Breast epithelium (tissue), 4 donors: ENCODE measurements around the gene PIK3R2. TPM values are rescaled to one million over a fixed set of nuclear protein-coding genes. Genes with fewer than 3 reads are reported as not detected.
"Not testable (repeated sequence)": the region's sequence is repeated elsewhere in the genome, so short reads cannot be mapped to it uniquely, and the experiment has no call there.

Source experiments
- DNase-seq, 2 donors: peaks; one replicate each; pipeline ENCODE4 v3.0.0-alpha.2; 2019; ENCODE audit warnings: low spot score in 2 of 2
- H3K27ac ChIP-seq, 2 donors: fragments of 200-600 bp; sonication (generic) in 1 of 2; one replicate each; pipeline ENCODE4 v1.5.1; 2016 to 2019; ENCODE audit warnings: mild to moderate bottlenecking in 1 of 2
- H3K27me3 ChIP-seq, 2 donors: fragments of 200-600 bp; sonication (generic) in 1 of 2; one replicate each; pipeline versions ENCODE4 v1.5.1 to v1.6.0; 2017 to 2019; ENCODE audit warnings: control low read depth in 1 of 2, mild to moderate bottlenecking in 1 of 2
- H3K36me3 ChIP-seq: fragments of 200-600 bp; one replicate; pipeline ENCODE4 v1.5.1; 2019
- H3K4me1 ChIP-seq, 2 donors: fragments of 200-600 bp; sonication (generic); one replicate each; pipeline ENCODE4 v1.5.1; 2016 to 2019; ENCODE audit warnings: control low read depth in 1 of 2
- H3K4me3 ChIP-seq, 3 donors: fragments of 200-600 bp; sonication (generic); 1 replicate in 2 of 3; 2 replicates in 1 of 3; pipeline ENCODE4 v1.5.1; 2016 to 2019; ENCODE audit warnings: mild to moderate bottlenecking in 3 of 3, moderate library complexity in 2 of 3
- H3K9me3 ChIP-seq, 2 donors: fragments of 200-600 bp; sonication (generic) in 1 of 2; one replicate each; pipeline ENCODE4 v1.5.1; 2016 to 2019; ENCODE audit warnings: control low read depth in 1 of 2
- POLR2A ChIP-seq: fragments of 450-650 bp; IDR thresholded peaks from one replicate; pipeline ENCODE4 v1.6.1; 2016; ENCODE audit warnings: antibody characterized with exemption, mild to moderate bottlenecking, moderate library complexity
- POLR2AphosphoS5 ChIP-seq, 3 donors: sonication (generic); formaldehyde crosslinking; IDR thresholded peaks; one replicate each; pipeline ENCODE4 v1.6.1; 2017; ENCODE audit warnings: antibody characterized with exemption in 3 of 3
- intact Hi-C: fragments of 100-400 bp; cut with DNase I; formaldehyde crosslinking; loops from one replicate; pipeline ENCODE4 v1.15.1; 2023; ENCODE audit warnings: low total_unique reads
- total RNA-seq, 3 donors: library from RNA; depleted of rRNA; stranded (reverse); fragments of >200 nt; gene quantifications; one replicate each; pipeline ENCODE4 v1.1.0, GENCODE V29; 2016
- TF ChIP-seq, protein P1 (sequence below), 3 donors: fragments of 450-650 bp; IDR thresholded peaks; one replicate each; pipeline ENCODE4 v1.5.1; 2016 to 2017; ENCODE audit warnings: antibody characterized with exemption in 3 of 3, mild to moderate bottlenecking in 3 of 3, moderate library complexity in 3 of 3

Gene PIK3R2
- 10 to 100 TPM in 1 of 3 donors, 1 to 10 TPM in 2; 8.6 to 12.1 (median 8.8) TPM for total RNA-seq

DNA sequence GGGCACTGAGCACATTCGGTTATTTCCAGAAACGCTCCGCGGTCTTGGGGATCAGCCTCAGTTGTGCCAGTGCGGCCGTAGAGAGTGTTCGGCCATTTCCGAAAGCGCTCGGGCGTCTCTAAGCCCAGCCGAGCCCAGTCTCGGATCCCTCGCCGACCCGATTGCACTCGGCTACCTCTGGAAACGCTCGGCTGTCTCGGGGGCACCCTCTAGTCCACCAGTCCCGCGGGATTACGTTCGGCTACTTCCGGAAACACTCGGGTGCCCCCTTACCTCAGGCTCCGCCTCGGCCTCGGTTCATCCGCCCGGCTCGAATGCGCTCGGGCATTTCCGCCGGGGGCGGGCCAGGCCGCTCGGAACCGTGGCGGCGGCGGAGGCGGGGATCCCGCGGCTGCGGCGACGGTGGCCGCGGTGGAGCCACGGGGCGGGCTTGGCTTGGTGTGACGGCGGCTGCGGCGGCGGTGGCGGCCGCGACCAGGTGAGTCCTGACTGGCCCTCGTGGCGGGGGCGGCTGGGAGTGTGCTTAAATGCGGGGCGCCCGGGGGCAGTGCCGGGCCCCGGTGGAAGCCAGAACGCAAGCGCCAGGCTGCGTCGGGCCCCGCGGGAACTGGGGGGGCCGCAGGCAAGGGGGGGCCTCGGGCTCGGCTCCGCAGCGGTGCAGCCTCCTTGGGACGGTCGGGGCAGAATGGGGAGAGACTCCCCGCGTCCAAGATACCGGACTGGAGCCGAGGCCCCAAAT is at the start of gene PIK3R2:
Gene PIK3R2, plus strand, starts transcription at position 347 of the 739 bp plus-strand sequence. CDS start 2,717 bp downstream, outside the sequence.
- Histone ChIP-seq H3K36me3 (no peaks in the 10 kb centered on the region), H3K4me3 (peak within 1 kb of the TSS; percentile 73 to 95 (median 90)), H3K27me3 (no peaks in the 10 kb centered on the region), H3K9me3 (no peaks in the 10 kb centered on the region), H3K27ac (peak within 1 kb of the TSS; percentile 92 to 93), H3K4me1 (peaks cover 20 to 30% of the 10 kb centered on the region in 2 donors)
- no peak for TF ChIP-seq POLR2A
- peak; percentile 99 to 100 for DNase-seq
- intact Hi-C loops = no loop called here

- H3K27me3 ChIP-seq = no peaks in the 10 kb centered on the region
- intact Hi-C loops = no loop called here
- H3K36me3 ChIP-seq = no peaks in the 10 kb centered on the region
- H3K4me1 ChIP-seq = peaks cover 0 to 3% of the 10 kb centered on the region in 2 donors
- peak overlapping the region; percentile 18 to 64 (median 50) for H3K4me3 ChIP-seq
- H3K27ac ChIP-seq = peak overlapping the region; percentile 65 to 77
- no peaks in the 10 kb centered on the region for H3K9me3 ChIP-seq
- no peak for DNase-seq
- TF ChIP-seq POLR2A (no peak), POLR2AphosphoS5 (IDR thresholded peaks at IDR 0.05) (no peak)
- TF ChIP-seq, protein P1, sequence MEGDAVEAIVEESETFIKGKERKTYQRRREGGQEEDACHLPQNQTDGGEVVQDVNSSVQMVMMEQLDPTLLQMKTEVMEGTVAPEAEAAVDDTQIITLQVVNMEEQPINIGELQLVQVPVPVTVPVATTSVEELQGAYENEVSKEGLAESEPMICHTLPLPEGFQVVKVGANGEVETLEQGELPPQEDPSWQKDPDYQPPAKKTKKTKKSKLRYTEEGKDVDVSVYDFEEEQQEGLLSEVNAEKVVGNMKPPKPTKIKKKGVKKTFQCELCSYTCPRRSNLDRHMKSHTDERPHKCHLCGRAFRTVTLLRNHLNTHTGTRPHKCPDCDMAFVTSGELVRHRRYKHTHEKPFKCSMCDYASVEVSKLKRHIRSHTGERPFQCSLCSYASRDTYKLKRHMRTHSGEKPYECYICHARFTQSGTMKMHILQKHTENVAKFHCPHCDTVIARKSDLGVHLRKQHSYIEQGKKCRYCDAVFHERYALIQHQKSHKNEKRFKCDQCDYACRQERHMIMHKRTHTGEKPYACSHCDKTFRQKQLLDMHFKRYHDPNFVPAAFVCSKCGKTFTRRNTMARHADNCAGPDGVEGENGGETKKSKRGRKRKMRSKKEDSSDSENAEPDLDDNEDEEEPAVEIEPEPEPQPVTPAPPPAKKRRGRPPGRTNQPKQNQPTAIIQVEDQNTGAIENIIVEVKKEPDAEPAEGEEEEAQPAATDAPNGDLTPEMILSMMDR (IDR thresholded peaks at IDR 0.05) = no peak
These were observed 48.2 kb upstream of the PIK3R2 start for GRCh38 chr19:18104793-18105131.

DNA sequence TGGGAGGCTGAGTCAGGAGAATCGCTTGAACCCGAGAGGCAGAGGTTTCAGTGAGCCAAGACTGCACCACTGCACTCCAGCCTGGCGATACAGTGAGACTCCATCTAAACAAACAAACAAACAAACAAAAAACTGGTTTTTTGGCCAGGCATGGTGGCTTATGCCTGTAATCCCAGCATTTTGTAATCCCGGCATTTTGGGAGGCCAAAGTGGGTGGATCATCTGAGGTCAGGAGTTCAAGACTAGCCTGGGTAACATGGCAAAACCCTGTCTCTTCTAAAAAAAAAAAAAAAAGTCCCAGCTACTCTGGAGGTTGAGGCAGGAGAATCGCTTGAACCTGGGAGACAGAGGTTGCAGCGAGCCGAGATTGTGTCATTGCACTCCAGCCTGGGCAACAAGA is 47.7 kb upstream of the PIK3R2 start:
- DNase-seq, H3K9me3 ChIP-seq, H3K27ac ChIP-seq, intact Hi-C loops, H3K4me1 ChIP-seq, H3K36me3 ChIP-seq, H3K4me3 ChIP-seq, H3K27me3 ChIP-seq: not testable (repeated sequence)

- Histone ChIP-seq H3K27me3 (no peaks in the 10 kb centered on the region), H3K4me1 (peaks cover 0 to 7% of the 10 kb centered on the region in 2 donors), H3K27ac (no peak overlapping the region), H3K36me3 (no peaks in the 10 kb centered on the region), H3K9me3 (no peaks in the 10 kb centered on the region), H3K4me3 (no peak overlapping the region)
- DNase-seq = no peak
- intact Hi-C loops = no loop called here
- TF ChIP-seq POLR2A = no peak
- TF ChIP-seq, protein P1 (IDR thresholded peaks at IDR 0.05) = no peak
- TF ChIP-seq POLR2AphosphoS5 (IDR thresholded peaks at IDR 0.05) = no peak
These were observed 45.7 kb upstream of the PIK3R2 start for GRCh38 chr19:18107235-18107634.

DNA sequence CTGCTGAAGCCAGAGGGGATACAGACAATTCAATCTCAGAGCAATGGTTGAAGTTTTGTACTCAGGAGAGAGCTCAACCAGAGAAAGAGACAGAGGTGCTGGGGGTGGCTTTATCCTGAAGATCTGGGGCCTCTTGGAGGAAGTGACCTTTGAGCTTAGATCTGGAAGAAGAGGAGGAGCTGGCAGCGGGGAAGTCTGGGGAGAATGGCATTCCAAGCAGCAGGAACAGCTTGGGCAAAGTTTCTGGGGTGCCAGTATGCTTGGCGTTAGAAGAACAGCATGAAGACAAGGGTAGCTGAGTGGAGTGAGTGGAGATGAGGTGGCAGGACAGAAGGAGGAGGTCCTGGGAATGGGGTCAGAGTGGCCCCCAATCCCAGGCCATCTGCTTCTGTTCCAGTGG is 44.1 kb upstream of the PIK3R2 start:
- intact Hi-C loops = no loop called here
- Histone ChIP-seq H3K27ac (no peak overlapping the region), H3K4me1 (peaks cover 0 to 7% of the 10 kb centered on the region in 2 donors), H3K4me3 (no peak overlapping the region), H3K36me3 (no peaks in the 10 kb centered on the region), H3K9me3 (no peaks in the 10 kb centered on the region), H3K27me3 (no peaks in the 10 kb centered on the region)
- no peak for DNase-seq
- TF ChIP-seq, protein P1 (IDR thresholded peaks at IDR 0.05) = no peak
- TF ChIP-seq POLR2A (no peak), POLR2AphosphoS5 (IDR thresholded peaks at IDR 0.05) (no peak)

GRCh38 chr19:18109341-18109732 is 43.6 kb upstream of the PIK3R2 start:
- H3K4me3 ChIP-seq = peak overlapping the region; percentile 56 to 92 (median 74)
- peaks cover 0 to 7% of the 10 kb centered on the region in 2 donors for H3K4me1 ChIP-seq
- no peaks in the 10 kb centered on the region for H3K27me3 ChIP-seq
- no peak for DNase-seq
- no peaks in the 10 kb centered on the region for H3K36me3 ChIP-seq
- intact Hi-C loops = no loop called here
- TF ChIP-seq, protein P1 (IDR thresholded peaks at IDR 0.05) = no peak
- no peak for TF ChIP-seq POLR2AphosphoS5 (IDR thresholded peaks at IDR 0.05)
- no peak for TF ChIP-seq POLR2A
- no peaks in the 10 kb centered on the region for H3K9me3 ChIP-seq
- H3K27ac ChIP-seq = peak overlapping the region; percentile 13 to 62
